H1 (cell line): Measurements from ENCODE around the gene EPHA6. TPM values are rescaled to one million over a fixed set of nuclear protein-coding genes. Genes with fewer than 3 reads are reported as not detected.

Source experiments
- CTCF ChIA-PET: fragments of 300-600 bp; sonication (Branson Sonifier 250); formaldehyde crosslinking; loops from one replicate; lab custom pipeline; 2021; ENCODE audit not compliant: partially characterized antibody; lab: Charles Lee
- POLR2A ChIA-PET: fragments of 300-600 bp; sonication (Branson Sonifier 250); formaldehyde crosslinking; loops from one replicate; lab custom pipeline; 2021; ENCODE audit warnings: inconsistent platforms; ENCODE audit not compliant: partially characterized antibody; lab: Charles Lee
- DNase-seq, 2 experiments: peaks; one replicate each; pipeline versions ENCODE4 v3.0.0 to v3.0.0-alpha.2; 2010 to 2022; ENCODE audit warnings: low spot score in 2 of 2, low read depth in 1 of 2, mixed read lengths in 1 of 2
- FAIRE-seq: peaks from 2 replicates; lab custom pipeline; 2011; peaks lifted over from hg19 to GRCh38; lab: Jason Lieb, UNC
- H2AFZ ChIP-seq: 2 replicates; pipeline ENCODE4 v1.8.1; 2012; ENCODE audit warnings: low read length, inconsistent platforms
- H2AK5ac ChIP-seq: 2 replicates; pipeline ENCODE4 v1.6.1; 2013; ENCODE audit warnings: low read depth, low read length
- H2BK120ac ChIP-seq: replicated peaks from 2 replicates; pipeline ENCODE3; 2013; ENCODE audit warnings: low read depth, low read length, inconsistent platforms
- H2BK12ac ChIP-seq: 2 replicates; pipeline ENCODE4 v1.6.1; 2013; ENCODE audit warnings: low read depth, low read length
- H2BK15ac ChIP-seq: 2 replicates; pipeline ENCODE4 v1.6.1; 2013; ENCODE audit warnings: low read length
- H2BK20ac ChIP-seq: 2 replicates; pipeline ENCODE4 v1.6.1; 2013; ENCODE audit warnings: low read length
- H2BK5ac ChIP-seq: 2 replicates; pipeline ENCODE4 v1.6.1; 2013; ENCODE audit warnings: low read depth, low read length
- H3K14ac ChIP-seq: 2 replicates; pipeline ENCODE4 v1.6.1; 2013; ENCODE audit warnings: inconsistent platforms; ENCODE audit not compliant: insufficient read length
- H3K18ac ChIP-seq: 2 replicates; pipeline ENCODE4 v1.6.1; 2013; ENCODE audit warnings: low read length; ENCODE audit errors: extremely low read depth
- H3K23ac ChIP-seq: 2 replicates; pipeline ENCODE4 v1.6.1; 2013; ENCODE audit warnings: inconsistent platforms; ENCODE audit not compliant: insufficient read length
- H3K23me2 ChIP-seq: 2 replicates; pipeline ENCODE4 v1.6.1; 2013; ENCODE audit warnings: low read depth, low read length
- H3K27ac ChIP-seq: 2 replicates; pipeline ENCODE4 v1.6.1; 2011; ENCODE audit warnings: low read depth, low read length, inconsistent platforms
- H3K27me3 ChIP-seq, 4 experiments: replicated peaks in 1 of 4; 1 replicate in 1 of 4; 2 replicates in 3 of 4; pipeline versions ENCODE4 v1.6.1 to v1.8.1; 2011 to 2013; ENCODE audit warnings: low read length in 3 of 4, mild to moderate bottlenecking in 3 of 4, inconsistent platforms in 2 of 4, mixed read lengths in 2 of 4, moderate library complexity in 1 of 4; ENCODE audit not compliant: control insufficient read depth in 3 of 4, insufficient read depth in 3 of 4; ENCODE audit errors: extremely low read depth in 1 of 4
- H3K36me3 ChIP-seq, 4 experiments: 2 replicates each; pipeline versions ENCODE4 v1.6.1 to v1.8.1; 2011 to 2013; ENCODE audit warnings: mild to moderate bottlenecking in 4 of 4, low read length in 3 of 4, moderate library complexity in 2 of 4, control low read depth in 1 of 4, inconsistent platforms in 1 of 4; ENCODE audit not compliant: insufficient read depth in 4 of 4, control insufficient read depth in 2 of 4
- H3K4ac ChIP-seq: replicated peaks from 2 replicates; pipeline ENCODE3; 2013; ENCODE audit warnings: low read length, low read depth, mixed read lengths, inconsistent platforms; ENCODE audit not compliant: insufficient read length
- H3K4me1 ChIP-seq, 4 experiments: replicated peaks in 1 of 4; 1 replicate in 1 of 4; 2 replicates in 3 of 4; pipeline versions ENCODE4 v1.6.1 to v1.8.1; 2011 to 2013; ENCODE audit warnings: low read length in 3 of 4, inconsistent platforms in 2 of 4, mixed read lengths in 1 of 4; ENCODE audit not compliant: insufficient read depth in 4 of 4, control insufficient read depth in 3 of 4
- H3K4me2 ChIP-seq, 2 experiments: 2 replicates each; pipeline versions ENCODE4 v1.6.1 to v1.8.1; 2011 to 2013; ENCODE audit warnings: low read depth in 2 of 2, low read length in 2 of 2, control low read depth in 1 of 2, inconsistent platforms in 1 of 2, mild to moderate bottlenecking in 1 of 2; ENCODE audit not compliant: insufficient read depth in 1 of 2
- H3K4me3 ChIP-seq, 4 experiments: fragments of 200-600, 300-600 bp in 1 of 4; sonication (generic), shearing (Covaris generic), sonication (Bioruptor Twin) in 1 of 4; 2 replicates each; pipeline versions ENCODE4 v1.5.1 to v1.8.1; 2011 to 2016; ENCODE audit warnings: low read length in 4 of 4, low read depth in 3 of 4, control low read depth in 2 of 4, inconsistent platforms in 2 of 4, mild to moderate bottlenecking in 2 of 4, mixed read lengths in 1 of 4, moderate library complexity in 1 of 4; ENCODE audit not compliant: insufficient read depth in 2 of 4; ENCODE audit errors: extremely low read depth in 1 of 4
- H3K56ac ChIP-seq: replicated peaks from 2 replicates; pipeline ENCODE3; 2013; ENCODE audit warnings: low read depth, mild to moderate bottlenecking, mixed read lengths, low read length, inconsistent platforms; ENCODE audit not compliant: insufficient read length
- H3K79me1 ChIP-seq: 2 replicates; pipeline ENCODE4 v1.6.1; 2013; ENCODE audit warnings: low read depth, low read length, control low read depth
- H3K79me2 ChIP-seq, 2 experiments: 2 replicates each; pipeline versions ENCODE4 v1.6.1 to v1.8.1; 2012 to 2013; ENCODE audit warnings: low read length in 2 of 2, mild to moderate bottlenecking in 2 of 2, inconsistent platforms in 1 of 2; ENCODE audit not compliant: insufficient read depth in 2 of 2, control insufficient read depth in 1 of 2
- H3K9ac ChIP-seq, 4 experiments: replicated peaks in 1 of 4; 1 replicate in 1 of 4; 2 replicates in 3 of 4; pipeline versions ENCODE4 v1.6.1 to v1.8.1; 2011 to 2013; ENCODE audit warnings: low read depth in 3 of 4, low read length in 3 of 4, control low read depth in 2 of 4, mild to moderate bottlenecking in 2 of 4, moderate library complexity in 2 of 4, inconsistent platforms in 1 of 4; ENCODE audit errors: extremely low read depth in 1 of 4
- H3K9me3 ChIP-seq, 2 experiments: 2 replicates each; pipeline versions ENCODE4 v1.6.1 to v1.8.1; 2012 to 2013; ENCODE audit warnings: mild to moderate bottlenecking in 2 of 2, moderate library complexity in 2 of 2, control low read depth in 1 of 2, inconsistent platforms in 1 of 2, low read depth in 1 of 2, low read length in 1 of 2, mixed read lengths in 1 of 2; ENCODE audit not compliant: insufficient read depth in 2 of 2
- H4K20me1 ChIP-seq, 2 experiments: replicated peaks in 1 of 2; 2 replicates each; pipeline versions ENCODE3 to v1.8.1; 2011 to 2013; ENCODE audit warnings: inconsistent platforms in 2 of 2, low read length in 2 of 2, mild to moderate bottlenecking in 1 of 2; ENCODE audit not compliant: insufficient read depth in 2 of 2, control insufficient read depth in 1 of 2
- H4K5ac ChIP-seq: 2 replicates; pipeline ENCODE4 v1.6.1; 2013; ENCODE audit warnings: low read length, low read depth, mixed read lengths, inconsistent platforms; ENCODE audit not compliant: insufficient read length
- H4K8ac ChIP-seq: 2 replicates; pipeline ENCODE4 v1.8.0; 2013; ENCODE audit warnings: mild to moderate bottlenecking, moderate library complexity, low read length, inconsistent platforms; ENCODE audit not compliant: insufficient read depth; ENCODE audit errors: extremely low read depth
- H4K91ac ChIP-seq: replicated peaks from 2 replicates; pipeline ENCODE3; 2013; ENCODE audit warnings: low read length, mixed read lengths, inconsistent platforms; ENCODE audit not compliant: insufficient read length
- BRCA1 ChIP-seq: IDR thresholded peaks from 2 replicates; pipeline ENCODE4 v1.6.1; 2012; ENCODE audit warnings: low read depth, low read length, improper control_type of control experiment
- CREB1 ChIP-seq: IDR thresholded peaks from 2 replicates; pipeline ENCODE4 v1.6.1; 2012; ENCODE audit warnings: inconsistent platforms
- EZH2 ChIP-seq: fragments of 200-600 bp; sonication (generic); IDR thresholded peaks from 2 replicates; pipeline ENCODE4 v1.7.1; 2012; ENCODE audit warnings: low read depth, mild to moderate bottlenecking, moderate library complexity, low read length, inconsistent platforms; ENCODE audit not compliant: severe bottlenecking
- KDM1A ChIP-seq: fragments of 200-600, 300-600 bp; sonication (generic); IDR thresholded peaks from 2 replicates; pipeline ENCODE4 v1.7.1; 2016; ENCODE audit warnings: mild to moderate bottlenecking, low read length, borderline replicate concordance
- PHF8 ChIP-seq: fragments of 200-600 bp; sonication (generic); conservative IDR thresholded peaks from 2 replicates; pipeline ENCODE4 v1.7.1; 2012; ENCODE audit warnings: low read depth, mild to moderate bottlenecking, inconsistent platforms, low read length, moderate library complexity
- polyA plus RNA-seq, 7 experiments: library from polyadenylated mRNA; depleted of rRNA in 3 of 7; stranded (reverse) in 5 of 7; unstranded in 2 of 7; fragments of >200 nt in 5 of 7; fragments of 200-250 nt in 2 of 7; gene quantifications; 1 replicate in 5 of 7; 2 replicates in 1 of 7; 4 replicates in 1 of 7; pipeline versions ENCODE4 v1.2.1 to v1.2.3, GENCODE V29; 2011 to 2013; ENCODE audit warnings: missing spikeins in 2 of 7, mixed read lengths in 2 of 7
- total RNA-seq: library from RNA; stranded (reverse); fragmentation: NEBNext Ultra II Directional; extraction: Animal tissue kit (Norgen Biotek cat#: 25700); gene quantifications from 2 replicates; pipeline ENCODE4 v1.2.1, GENCODE V29; 2021
- TF ChIP-seq, protein P1 (sequence below): IDR thresholded peaks from 2 replicates; pipeline ENCODE4 v1.6.1; 2011; ENCODE audit warnings: low read depth, mild to moderate bottlenecking, low read length; ENCODE audit not compliant: insufficient read depth

EPHA6 gene
- total and polyA plus RNA-seq, 2 of the 8 experiments (the other 6 are each of a cell fraction or from before 2014, with no cell fraction given) = 0.83 to 3.2 TPM

DNA sequence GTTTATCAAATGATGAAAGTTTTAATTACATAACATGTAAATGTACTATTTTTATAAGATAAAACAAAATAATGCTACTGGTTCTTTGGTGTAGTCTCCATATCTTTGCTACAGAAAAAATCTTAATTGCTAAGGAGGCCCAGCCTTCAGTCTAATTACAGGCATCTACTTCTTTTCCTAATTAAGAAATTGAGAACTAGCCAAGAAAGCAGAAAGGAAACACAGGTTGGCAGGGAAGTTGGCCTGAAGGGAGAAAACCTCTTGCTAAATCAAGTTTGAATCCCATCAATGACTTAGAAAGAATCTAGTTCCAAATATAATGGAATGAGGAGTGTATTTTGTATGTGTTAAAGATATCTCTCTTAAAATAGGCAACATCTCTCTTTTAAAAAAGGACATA, 737.8 kb downstream of the EPHA6 start:
- Histone ChIP-seq H3K27me3 (no peaks in the 10 kb centered on the region), H3K4me3 (no peak overlapping the region), H3K18ac (no peak overlapping the region), H2BK15ac (no peak overlapping the region), H2BK120ac (no peak overlapping the region), H3K36me3 (no peaks in the 10 kb centered on the region), H3K14ac (no peak overlapping the region), H2AK5ac (no peak overlapping the region), H4K20me1 (no peaks in the 10 kb centered on the region), H3K9ac (no peak overlapping the region), H2BK5ac (no peak overlapping the region), H3K23ac (no peak overlapping the region), H2BK12ac (no peak overlapping the region), H3K4me1 (no peaks in the 10 kb centered on the region), H3K9me3 (peaks cover 5 to 11% of the 10 kb centered on the region in 2 experiments), H3K79me1 (no peaks in the 10 kb centered on the region), H3K56ac (no peak overlapping the region), H3K4me2 (no peak overlapping the region), H3K27ac (no peak overlapping the region), H4K8ac (no peak overlapping the region), H3K23me2 (no peaks in the 10 kb centered on the region), H4K91ac (no peak overlapping the region), H3K79me2 (no peaks in the 10 kb centered on the region), H2AFZ (no peak overlapping the region), H2BK20ac (no peak overlapping the region), H4K5ac (no peak overlapping the region), H3K4ac (no peak overlapping the region)
- no peak for FAIRE-seq
- CTCF ChIA-PET = interaction anchor here (1.0 kb wide), 1 partner anchor 41 kb away, joined by 3 read pairs; no protein-coding TSS in a partner anchor
- POLR2A ChIA-PET = no interaction called here
- DNase-seq = no peak
- TF ChIP-seq EZH2 (no peak), BRCA1 (no peak), CREB1 (no peak), PHF8 (no peak), KDM1A (no peak)
- TF ChIP-seq, protein P1, sequence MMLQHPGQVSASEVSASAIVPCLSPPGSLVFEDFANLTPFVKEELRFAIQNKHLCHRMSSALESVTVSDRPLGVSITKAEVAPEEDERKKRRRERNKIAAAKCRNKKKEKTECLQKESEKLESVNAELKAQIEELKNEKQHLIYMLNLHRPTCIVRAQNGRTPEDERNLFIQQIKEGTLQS = no peak
